Putamen (tissue), 1 donor: ENCODE results near the gene EEFSEC.
A peak's percentile ranks its signal among the peaks of the same experiment; 100 is the strongest.

Source experiments
- DNase-seq: peaks from one replicate; pipeline ENCODE4 v3.0.0-alpha.2; 2016; ENCODE audit warnings: low spot score

Gene EEFSEC

DNA sequence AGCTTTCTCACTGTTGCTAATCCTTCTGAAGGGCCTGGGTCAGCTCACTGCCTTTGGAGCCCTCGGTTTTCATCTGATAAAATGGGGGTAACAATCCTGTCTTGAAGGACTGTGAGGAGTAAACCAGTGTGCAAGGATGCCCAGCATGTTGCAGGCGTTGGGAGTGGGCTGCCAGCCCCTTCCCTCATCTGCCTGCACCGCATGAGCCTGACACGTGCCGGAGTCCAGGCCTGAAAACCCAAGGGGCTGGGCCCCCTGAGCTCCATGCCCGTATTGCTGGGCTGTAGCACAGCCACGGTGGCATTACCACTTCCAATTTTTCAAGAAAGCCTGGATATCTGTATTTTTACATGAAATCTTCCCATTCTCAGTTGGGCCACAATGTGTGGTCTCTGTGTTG is 215.3 kb downstream of the EEFSEC start:
- DNase-seq, result no peak

DNA sequence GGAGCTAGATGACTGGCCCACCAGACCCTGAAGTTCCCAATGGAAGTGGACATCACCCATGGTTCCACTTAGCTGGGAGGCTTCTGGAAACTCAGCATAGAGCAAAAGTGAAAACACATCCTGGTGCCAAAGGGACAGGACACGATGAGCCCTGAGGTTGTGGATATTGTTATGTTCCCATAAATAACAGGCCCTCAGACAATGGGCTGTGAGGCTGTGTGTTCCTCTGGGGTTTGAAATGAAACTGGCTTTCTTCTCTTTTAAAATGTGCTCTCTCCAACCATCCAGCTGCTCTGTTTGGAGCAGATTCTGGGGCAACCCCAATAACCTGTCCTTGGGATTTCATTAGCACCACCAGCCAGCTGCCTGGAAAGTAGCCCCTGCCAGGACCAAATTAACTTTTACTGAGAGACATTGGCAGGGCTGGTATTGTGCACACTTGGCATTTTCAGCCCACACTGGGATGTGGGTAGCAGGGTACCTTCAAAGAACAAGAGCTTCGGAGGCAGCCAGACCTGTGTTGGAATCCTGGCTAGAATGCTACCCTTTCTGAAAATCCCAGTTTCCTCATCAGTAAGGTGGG is 215.9 kb downstream of the EEFSEC start:
- DNase-seq, result no peak

DNA sequence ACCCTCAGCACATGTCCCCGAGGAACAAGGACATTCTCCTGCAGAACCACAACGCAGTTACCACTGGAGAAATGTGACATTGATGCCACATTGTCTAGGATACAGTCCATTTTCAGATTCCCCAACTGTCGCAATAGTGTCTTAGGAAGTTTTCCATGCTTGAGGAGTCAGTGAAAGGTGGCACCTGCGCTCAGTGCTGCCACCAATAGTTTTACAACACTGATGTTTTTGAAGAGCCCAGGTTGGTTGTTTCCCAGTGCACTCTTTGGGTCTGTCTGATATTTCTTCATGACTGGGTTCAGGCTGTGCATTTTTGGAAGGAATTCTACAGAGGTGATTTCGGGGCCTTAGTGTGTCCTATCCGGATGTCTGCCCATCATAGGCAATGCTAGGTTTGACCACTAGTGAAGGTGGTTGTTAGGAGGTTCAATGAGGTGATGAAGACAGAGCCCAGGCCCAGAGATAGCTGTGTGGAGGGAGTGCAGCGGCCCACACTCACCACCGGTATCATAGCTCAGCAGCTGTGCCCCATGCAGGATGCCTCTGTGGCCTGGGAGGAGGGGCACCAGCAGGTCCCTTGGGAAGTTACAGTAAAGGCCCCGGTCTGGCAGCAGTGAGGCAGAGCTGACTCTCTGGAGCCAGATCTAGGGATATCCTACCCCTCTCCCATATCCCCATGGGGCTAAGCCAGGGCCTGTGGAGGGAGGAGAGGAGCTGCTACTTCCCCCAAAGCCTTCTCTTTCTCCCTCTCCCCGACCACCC is 216.8 kb downstream of the EEFSEC start:
- DNase-seq, result no peak

DNA sequence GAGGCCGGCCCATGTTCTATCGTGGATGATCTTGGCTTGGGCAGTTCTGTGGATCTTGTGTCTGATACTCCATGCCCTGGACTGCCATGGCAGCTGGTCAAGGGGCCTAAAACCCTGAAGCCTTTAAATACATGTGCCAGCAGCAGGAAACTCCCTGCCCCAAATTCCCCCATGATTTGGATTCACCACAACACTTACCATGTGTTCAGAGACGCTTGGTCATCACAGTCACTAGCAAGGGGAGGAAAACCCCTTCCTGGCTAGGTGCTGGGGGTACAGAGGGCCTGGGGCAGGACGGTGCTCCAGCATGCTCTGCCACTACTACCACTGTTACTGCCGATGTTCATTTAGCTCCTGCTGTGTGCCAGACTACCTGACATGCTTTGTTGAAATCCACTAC is 219.0 kb downstream of the EEFSEC start:
- no peak for DNase-seq

DNA sequence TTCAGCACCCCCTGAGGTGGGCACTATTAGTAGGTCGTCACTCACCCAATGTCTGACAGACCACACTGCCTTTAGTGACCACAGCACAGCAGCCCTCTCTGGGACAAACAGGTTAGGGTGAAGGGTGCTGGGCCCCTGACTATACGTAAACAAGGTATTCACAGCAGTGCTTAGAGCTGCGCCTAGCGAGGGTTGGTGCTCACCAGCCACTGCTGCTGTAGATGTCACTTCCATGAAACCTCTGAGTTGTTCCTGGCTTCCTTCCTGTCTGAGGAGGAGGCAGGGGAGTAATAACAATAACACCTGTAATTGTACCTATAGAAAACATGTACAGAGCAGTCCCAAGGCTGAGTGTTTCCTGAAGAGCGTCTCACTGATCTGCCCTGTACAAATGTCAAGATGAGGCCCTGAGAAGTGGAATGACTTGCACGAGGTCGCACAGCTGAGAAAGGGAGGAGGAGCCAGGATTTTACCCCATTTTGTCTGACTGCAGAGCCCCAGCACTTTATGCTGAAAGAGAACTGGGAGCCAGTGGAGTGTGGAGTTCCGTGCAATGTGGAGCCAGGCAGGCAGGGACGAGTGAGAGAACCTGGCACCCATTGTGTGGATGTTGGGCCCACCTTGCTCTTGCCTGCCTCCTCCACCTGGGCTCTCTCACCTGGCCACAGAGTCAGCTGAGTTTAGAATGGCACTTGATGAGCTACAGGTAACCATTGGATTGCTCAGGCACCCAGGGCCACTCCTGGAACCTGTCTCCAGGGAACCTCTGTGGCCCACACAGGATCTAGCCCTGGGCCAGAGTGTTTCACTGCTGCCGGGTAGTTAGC is 219.6 kb downstream of the EEFSEC start:
- no peak for DNase-seq

DNA sequence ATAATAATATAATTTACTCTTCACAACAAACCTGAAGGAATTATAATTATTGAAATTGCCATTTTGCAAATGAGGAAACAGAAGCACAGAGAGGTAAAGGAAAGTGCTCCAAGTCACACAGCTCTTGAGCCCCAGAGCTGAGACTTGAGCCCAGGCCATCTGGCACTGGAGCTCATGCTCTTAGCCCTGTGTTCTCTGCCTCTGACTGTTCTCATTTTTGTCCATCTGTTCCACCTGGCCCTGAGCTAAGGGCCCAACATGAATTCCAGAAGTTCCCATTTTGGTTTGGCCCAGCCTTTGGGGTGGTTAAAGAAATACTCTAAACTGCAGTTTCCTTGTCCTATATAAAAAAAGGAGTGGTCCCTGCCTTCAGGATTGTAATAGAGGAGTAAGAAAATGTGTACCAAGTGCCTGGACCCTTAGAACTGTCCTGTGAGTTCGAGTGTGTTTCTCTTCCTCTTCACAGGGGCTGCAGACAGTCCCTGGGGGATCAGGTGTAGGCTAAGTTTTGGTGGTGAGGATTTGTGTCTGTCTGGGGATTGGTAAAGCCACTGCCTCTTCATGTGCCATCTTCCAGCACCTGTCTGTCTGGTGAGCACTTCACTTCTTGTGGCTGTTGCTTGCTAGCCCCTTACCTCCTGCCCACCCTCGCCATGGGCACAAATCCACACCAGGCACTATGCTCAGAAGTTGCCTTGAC is 221.6 kb downstream of the EEFSEC start:
- no peak for DNase-seq

DNA sequence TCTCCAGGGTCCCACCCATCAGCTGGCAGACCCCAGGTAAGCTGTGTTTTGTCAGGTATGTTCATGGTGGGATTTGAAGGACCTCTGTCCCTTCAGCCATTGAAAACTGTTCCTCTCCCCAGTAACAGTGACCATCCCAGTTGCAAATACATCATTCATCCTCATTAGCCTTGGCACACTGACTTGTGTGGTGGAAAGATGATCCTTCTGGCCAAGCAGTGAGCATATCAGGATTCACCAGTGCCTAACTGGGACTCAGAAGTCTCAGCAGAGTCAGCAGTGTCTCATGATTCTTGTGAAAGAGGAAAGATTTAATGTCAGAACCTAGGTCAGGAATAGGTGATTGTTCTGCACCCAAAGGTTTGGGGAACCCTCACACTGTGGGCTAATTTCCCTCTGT is 223.2 kb downstream of the EEFSEC start:
- DNase-seq, result no peak

DNA sequence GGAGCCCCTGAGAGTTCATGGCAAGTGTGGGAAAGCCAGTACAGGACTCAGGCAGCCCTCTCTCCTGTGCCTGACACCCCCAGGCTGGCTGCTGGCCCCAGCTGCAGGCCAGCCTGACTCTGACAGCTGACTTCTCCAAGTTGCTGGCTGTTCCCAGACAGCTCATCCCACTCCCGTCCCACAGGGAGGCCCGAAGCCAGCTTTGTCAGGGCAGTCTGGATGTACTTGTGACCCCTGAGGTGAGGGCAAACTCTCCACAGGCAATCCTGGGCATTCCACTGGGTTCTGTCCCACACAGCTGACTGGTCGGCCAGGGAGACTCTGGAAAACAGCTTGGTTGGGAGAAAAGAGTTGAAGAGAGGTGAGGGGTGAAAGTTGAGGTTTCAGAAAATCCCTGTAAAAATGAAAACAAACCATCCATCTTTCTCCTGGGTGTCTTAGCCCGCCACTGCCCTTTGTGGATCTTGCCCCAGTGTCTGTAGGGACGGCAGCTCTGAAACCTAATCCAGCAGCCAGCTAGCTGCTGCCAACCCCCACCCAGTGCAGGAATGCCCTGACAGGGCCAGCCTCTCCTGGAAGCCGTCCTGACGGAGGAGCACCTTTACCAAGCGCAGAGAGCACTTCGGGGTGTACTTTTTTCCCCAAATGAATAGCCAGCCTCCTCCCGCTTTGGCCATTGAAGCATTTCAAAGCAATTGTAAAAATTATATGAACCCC is 225.5 kb downstream of the EEFSEC start:
- no peak for DNase-seq

DNA sequence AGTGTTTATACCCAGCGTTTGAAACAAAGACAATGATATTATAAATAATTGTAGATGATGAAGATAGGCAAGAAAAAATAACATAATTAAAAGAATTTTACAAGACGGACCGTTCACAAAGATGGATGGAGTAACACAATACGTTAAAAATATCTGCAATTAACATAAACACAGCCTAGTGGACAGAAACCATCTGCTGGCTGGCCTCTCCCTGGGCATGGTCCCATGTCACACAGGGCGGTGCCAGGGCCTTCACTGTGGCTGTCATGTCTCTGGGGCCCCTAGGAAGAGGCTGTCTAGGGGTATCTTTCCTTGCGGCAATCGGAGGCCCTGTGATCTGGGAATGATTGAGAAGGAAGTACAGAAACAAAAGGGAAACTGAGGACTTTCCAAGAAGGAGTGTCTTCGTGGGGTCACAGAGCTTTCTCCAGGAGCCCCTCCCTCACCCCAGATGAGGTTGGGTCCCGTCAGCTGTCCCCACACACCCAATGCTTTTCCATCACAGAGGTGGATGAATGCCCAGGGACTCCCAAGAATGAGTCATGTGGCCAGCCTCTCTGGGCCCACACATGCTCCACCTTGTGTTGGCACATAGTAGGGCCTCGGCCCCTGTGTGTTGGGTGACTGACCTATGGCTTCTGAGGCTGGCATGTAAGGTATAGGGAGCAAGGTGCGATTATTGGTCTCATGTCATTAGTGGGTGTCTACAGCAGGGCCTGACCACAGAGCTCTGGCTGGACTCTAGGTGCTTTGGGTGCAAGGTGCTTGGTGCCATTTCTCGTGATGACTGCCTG is 226.3 kb downstream of the EEFSEC start:
- DNase-seq, result no peak

DNA sequence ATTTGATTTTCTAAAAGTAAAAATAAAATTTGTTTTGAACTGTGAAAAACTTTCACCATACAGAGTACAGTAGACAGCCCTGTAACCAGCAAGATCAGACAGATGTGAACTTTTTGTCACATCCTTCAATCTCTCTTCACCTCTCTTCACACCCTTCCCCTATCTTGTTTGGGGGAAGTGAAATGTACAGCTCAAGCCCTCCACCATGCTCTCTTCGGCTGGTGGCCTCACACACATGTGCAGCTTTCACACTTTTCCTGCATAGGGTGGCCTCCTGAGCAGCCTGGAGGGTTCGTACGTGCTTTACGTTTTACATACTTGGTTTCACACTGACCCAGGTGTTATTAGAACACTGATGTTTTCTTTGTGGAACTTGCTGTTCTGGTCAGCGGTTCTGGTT is 227.0 kb downstream of the EEFSEC start:
- no peak for DNase-seq

DNA sequence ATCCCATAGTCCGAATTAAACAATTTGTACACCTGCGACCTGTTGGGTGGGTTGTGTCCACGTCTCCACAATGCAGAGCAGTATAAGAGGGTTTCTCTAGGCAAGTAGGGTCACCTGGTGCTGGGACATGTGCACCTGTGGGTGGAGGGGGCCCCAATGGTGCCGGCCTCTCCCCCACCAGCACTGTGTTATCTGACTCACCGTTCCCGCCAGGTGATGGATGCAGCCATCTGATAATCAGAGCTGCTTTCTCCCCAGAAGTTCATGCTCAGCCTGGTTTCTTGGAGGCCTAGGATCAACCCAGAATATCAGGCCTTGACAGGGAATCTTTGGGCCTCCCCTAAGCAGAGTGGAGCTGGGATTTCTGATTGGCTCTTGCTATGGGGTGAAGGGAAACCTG is 227.4 kb downstream of the EEFSEC start:
- no peak for DNase-seq

DNA sequence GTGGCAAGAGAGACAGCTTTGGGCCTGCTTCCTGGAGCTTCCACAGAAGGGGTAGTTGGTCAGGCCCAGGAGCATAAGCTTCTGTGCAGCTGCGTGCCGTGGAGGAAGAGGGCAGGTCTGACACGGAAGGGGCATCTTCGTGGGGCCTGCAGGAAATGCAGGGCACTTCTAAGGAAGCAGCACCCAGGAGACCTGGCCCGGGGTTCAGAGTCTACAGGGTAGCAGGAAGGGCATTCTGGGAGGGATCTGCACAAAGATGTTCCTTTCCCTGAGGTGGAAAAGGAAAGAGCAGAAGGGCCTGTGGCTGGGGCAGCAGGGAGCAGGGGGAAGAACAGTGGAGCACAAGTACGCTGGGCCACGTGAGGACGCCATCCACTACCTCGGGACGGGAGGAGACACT is 228.3 kb downstream of the EEFSEC start:
- no peak for DNase-seq

DNA sequence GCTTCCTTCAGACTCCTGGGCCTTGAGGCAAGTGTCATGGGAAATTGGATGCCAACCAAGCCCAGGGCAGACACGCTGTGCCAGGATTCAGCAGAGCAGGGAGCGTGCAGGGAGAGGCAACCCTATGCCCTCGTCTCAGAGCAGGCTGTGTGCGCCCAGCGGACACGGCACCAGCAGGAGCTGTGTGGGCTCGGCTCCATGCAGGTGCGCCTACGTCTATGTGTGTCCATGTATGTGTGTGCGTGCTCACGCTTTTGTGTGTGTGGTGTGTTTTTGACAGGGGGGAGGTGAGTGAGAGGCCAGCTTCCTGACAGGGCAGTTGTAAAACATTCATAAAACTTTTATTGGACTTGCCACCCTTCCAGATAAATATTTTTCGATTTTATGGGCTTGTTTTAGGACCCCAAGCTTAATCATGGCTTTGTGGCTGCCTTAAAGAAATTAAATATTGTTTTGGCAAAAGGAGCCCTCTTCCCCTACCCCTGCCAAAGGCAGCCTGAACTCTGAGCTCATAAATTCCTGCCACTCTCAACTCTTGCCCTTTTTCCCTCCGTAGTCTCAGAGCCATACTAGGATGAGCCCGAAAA is 229.0 kb downstream of the EEFSEC start:
- DNase-seq, result no peak

DNA sequence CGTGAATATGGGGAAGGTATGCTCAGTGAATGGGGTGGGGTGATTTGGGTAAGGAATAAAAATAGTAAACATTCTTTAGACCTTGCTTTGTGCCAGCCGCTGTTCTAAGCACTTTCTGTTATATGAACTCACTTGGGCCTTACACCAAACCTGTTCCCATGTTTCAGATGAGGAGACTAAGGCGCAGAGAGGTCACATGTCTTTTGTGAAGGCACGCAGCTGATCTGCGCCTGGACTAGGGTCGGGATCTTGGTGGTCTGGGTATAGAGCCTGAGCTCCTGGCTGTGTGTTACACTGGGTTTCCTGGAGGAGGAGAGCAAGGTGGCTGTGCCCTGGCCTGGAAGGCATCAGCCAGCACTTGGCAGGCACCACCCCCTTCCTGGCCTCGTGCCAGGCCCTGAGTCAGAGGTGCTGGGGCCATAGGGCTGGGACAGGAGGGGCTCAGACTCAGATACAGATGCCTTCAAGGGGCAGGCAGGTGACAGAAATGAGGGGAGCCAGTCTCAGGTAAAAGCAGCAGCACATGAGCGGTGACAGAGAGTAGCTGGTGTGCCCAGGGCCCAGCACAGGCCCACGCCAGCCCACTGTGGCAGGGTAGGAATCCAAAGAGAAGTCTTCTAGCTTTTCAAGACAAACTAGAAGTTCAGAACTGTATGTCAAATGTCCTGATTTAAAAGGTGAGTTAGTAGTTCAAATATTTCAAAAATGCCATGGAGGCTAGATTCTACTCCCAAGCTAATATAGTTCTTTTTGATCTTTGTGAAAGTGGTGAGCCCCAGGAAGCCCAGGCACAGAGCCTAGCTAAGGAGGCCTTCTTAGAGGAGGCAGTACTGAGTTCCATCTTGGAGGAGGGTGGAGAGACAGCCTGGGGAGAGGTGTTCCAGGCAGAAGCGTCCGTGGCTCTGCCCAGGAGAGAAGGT is 230.3 kb downstream of the EEFSEC start:
- DNase-seq, result no peak

DNA sequence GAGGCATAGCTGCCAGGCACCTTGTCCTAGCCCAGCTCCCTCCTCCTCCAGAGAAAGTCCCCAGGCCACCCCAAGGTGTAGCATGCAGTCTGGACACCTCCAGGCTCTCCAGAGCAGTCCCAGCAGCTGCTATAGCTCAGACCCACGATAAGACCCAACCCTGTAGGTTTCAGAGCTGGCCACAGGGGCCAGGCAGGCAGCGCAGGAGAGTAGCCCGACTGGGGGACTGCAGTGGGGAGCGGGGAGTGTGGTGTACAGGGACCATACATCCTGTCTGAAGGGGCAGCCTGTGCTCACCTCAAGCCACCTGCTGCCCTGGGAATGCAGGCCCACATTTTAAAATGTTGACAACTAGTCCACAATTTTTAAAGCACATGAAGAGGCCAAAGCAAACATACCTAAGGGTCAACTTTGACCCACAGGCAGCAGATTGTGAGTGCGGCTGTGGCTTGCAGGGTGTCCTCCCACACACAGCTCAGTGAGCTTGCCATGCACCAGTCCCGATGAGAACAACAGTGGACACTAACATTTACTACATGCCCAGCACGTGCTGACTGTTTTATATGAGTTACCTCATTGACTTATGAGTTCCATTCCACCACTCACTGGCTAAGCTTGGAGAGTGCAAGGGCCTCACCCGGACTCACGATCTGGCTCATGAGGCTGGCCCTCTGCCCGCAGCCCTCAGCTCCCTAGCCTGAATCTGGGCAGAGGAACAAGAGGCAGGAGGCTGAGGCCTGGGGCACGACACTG is 232.0 kb downstream of the EEFSEC start:
- DNase-seq, result no peak

DNA sequence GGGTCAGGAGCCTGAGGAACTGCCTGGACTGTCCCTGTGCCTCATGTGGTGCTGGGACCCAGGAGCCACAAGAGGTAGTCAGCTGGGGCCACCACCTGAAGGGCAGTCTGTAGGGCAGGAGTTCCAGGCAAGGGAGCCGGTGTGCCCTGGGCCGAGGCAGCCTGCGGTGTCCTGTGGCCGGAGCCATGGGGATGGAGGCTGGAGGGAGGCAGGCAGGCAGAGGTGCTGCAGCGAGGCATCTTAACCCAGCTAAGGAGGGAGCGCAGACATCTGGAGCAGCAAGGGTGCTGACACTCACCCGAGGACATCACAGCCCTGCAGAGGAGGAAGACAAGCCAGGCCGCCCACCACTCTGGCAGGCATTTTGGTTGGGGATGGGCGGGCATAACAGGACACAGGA is 235.7 kb downstream of the EEFSEC start:
- DNase-seq, result no peak

DNA sequence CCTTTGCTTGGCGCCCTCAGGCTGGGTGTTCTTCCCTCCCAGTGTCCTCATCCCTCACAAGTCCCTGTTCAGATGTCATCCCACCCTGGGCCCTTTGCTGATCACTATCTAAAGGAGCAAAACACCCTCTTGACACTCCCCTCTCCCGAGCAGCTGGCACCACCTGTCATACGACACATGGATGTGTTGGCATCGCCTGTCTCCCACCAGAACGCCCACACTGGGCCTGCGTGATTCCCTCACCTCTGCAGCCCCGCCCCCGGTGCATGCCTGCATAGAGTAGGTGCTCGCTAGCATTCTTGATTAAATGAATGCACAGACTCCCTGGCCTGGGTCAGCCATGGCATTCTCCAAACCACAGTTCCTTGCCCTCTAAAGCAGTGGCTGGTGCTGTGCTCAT is 237.6 kb downstream of the EEFSEC start:
- DNase-seq, result peak; percentile 35

DNA sequence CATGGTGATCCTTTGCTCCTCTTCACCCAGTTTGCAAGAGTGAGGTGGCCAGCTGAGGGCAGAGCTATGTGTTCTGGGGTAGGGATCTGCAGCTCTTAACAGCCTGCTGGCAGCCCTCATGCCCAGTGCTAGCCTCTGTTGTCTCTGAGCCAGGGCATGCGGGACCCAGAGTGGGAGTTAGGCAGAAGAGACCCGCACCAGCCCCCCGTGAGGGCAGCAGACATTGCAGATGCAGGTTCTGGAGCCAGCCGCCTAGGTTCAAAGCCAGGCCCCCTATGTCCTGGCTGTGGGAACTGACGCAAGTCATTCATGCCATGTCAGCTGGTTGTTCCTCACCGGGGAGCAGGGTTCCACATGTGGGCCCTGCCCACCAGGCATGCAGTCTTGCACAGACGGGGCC is 238.7 kb downstream of the EEFSEC start:
- DNase-seq, result no peak
